Natural killer cell (primary cell): ENCODE results near the gene RAPGEF2. TPM values are rescaled to one million over a fixed set of nuclear protein-coding genes. Genes with fewer than 3 reads are reported as not detected.

Experiments used
- ATAC-seq, 3 donors: fragments of 150-1000 bp in 2 of 3; fragments of 200-7000 bp in 1 of 3; cut with Tn5 transposase; 1 replicate in 1 of 3; 2 replicates in 2 of 3; pipeline ENCODE4 v1.10.0; 2021; ENCODE audit warnings: mild to moderate bottlenecking in 2 of 3, moderate library complexity in 2 of 3
- DNase-seq, 2 donors: peaks; one replicate each; pipeline versions ENCODE4 v3.0.0 to v3.0.0-alpha.2; 2013 to 2021; ENCODE audit warnings: mixed read lengths in 1 of 2
- H3K27ac ChIP-seq: one replicate; pipeline ENCODE4 v1.5.1; 2013; ENCODE audit warnings: mild to moderate bottlenecking, low read length
- H3K27me3 ChIP-seq: one replicate; pipeline ENCODE4 v1.6.1; 2013; ENCODE audit warnings: low read length; ENCODE audit not compliant: control insufficient read depth, insufficient read depth
- H3K36me3 ChIP-seq: one replicate; pipeline ENCODE4 v1.6.1; 2013; ENCODE audit warnings: low read length; ENCODE audit not compliant: control insufficient read depth, insufficient read depth
- H3K4me1 ChIP-seq: one replicate; pipeline ENCODE4 v1.6.1; 2013; ENCODE audit warnings: low read length; ENCODE audit not compliant: control insufficient read depth, insufficient read depth
- H3K4me3 ChIP-seq: one replicate; pipeline ENCODE4 v1.5.1; 2013; ENCODE audit warnings: low read length
- H3K9me3 ChIP-seq: one replicate; pipeline ENCODE4 v1.6.1; 2013; ENCODE audit warnings: low read length; ENCODE audit not compliant: control insufficient read depth, insufficient read depth
- H3K27ac Mint-ChIP-seq, 2 donors: one replicate each; pipeline ENCODE4 v1.8.0; 2022; ENCODE audit warnings: mild to moderate bottlenecking in 2 of 2, mixed read lengths in 2 of 2, moderate library complexity in 1 of 2
- H3K27me3 Mint-ChIP-seq, 2 donors: one replicate each; pipeline ENCODE4 v1.8.0; 2022; ENCODE audit warnings: low read depth in 2 of 2, mixed read lengths in 2 of 2
- H3K36me3 Mint-ChIP-seq: one replicate; pipeline ENCODE4 v1.8.0; 2022; ENCODE audit warnings: mixed read lengths
- H3K4me1 Mint-ChIP-seq, 2 donors: one replicate each; pipeline ENCODE4 v1.8.0; 2022; ENCODE audit warnings: mixed read lengths in 2 of 2
- H3K4me3 Mint-ChIP-seq: one replicate; pipeline ENCODE4 v1.8.0; 2022; ENCODE audit warnings: mild to moderate bottlenecking, moderate library complexity, mixed read lengths
- H3K9me3 Mint-ChIP-seq, 2 donors: one replicate each; pipeline ENCODE4 v1.8.0; 2022; ENCODE audit warnings: mixed read lengths in 2 of 2
- CTCF ChIP-seq: fragments of 200-600 bp; IDR thresholded peaks from one replicate; pipeline ENCODE4 v1.8.0; 2022; ENCODE audit warnings: antibody characterized with exemption
- WGBS: methylation state at CpG from one replicate; pipeline ENCODE4 v1.1.7; 2013; ENCODE audit warnings: missing lambda C conversion rate; ENCODE audit not compliant: insufficient coverage; 5-methylcytosine and 5-hydroxymethylcytosine counted together
- intact Hi-C: fragments of 100-400 bp; cut with micrococcal nuclease; formaldehyde crosslinking; loops from one replicate; pipeline ENCODE4 v1.14.2; 2022
- total RNA-seq, 4 donors: library from RNA; stranded (reverse); fragments of 120-200 nt in 1 of 4; gene quantifications; one replicate each; pipeline versions ENCODE4 v1.2.3 to v1.2.4, GENCODE V29; 2013 to 2022

Gene RAPGEF2
- total RNA-seq, 3 donors from 2014 or later (not counting 1 experiment from before 2014, with no cell fraction given) = 21.9 to 55.6 (median 27.6) TPM

GRCh38 chr4:159366966-159367780, 264.3 kb downstream of the RAPGEF2 start:
- TF ChIP-seq CTCF = no peak
- H3K4me3 Mint-ChIP-seq = no peak overlapping the region
- peaks cover 0 to 4% of the 10 kb centered on the region in 2 donors for H3K27me3 Mint-ChIP-seq
- intact Hi-C loops = no loop called here
- ATAC-seq (no peak), DNase-seq (no peak)
- no peaks in the 10 kb centered on the region for H3K4me1 Mint-ChIP-seq
- no peaks in the 10 kb centered on the region for H3K36me3 Mint-ChIP-seq
- no peak overlapping the region for H3K27ac Mint-ChIP-seq
- Histone ChIP-seq H3K9me3 (no peaks in the 10 kb centered on the region), H3K27me3 (no peaks in the 10 kb centered on the region), H3K4me3 (no peak overlapping the region), H3K27ac (no peak overlapping the region), H3K4me1 (no peaks in the 10 kb centered on the region), H3K36me3 (no peaks in the 10 kb centered on the region)
- H3K9me3 Mint-ChIP-seq = no peaks in the 10 kb centered on the region
- WGBS = 63% methylated on average over 8 of the region's 9 CpGs

- Mint-ChIP-seq H3K36me3 (no peaks in the 10 kb centered on the region), H3K9me3 (no peaks in the 10 kb centered on the region), H3K27ac (no peak overlapping the region), H3K4me1 (no peaks in the 10 kb centered on the region), H3K27me3 (peaks cover 0 to 4% of the 10 kb centered on the region in 2 donors), H3K4me3 (no peak overlapping the region)
- ATAC-seq = no peak
- intact Hi-C loops = no loop called here
- Histone ChIP-seq H3K4me3 (no peak overlapping the region), H3K9me3 (no peaks in the 10 kb centered on the region), H3K27ac (no peak overlapping the region), H3K4me1 (no peaks in the 10 kb centered on the region), H3K27me3 (no peaks in the 10 kb centered on the region), H3K36me3 (no peaks in the 10 kb centered on the region)
- no peak for DNase-seq
- TF ChIP-seq CTCF = no peak
- WGBS = 12% methylated on average over 2 of the region's 2 CpGs
These were observed 264.9 kb downstream of the RAPGEF2 start for GRCh38 chr4:159367781-159368080.

- Histone ChIP-seq H3K36me3 (no peaks in the 10 kb centered on the region), H3K4me1 (no peaks in the 10 kb centered on the region), H3K27me3 (no peaks in the 10 kb centered on the region), H3K4me3 (no peak overlapping the region), H3K9me3 (no peaks in the 10 kb centered on the region), H3K27ac (no peak overlapping the region)
- 81% methylated on average over 2 of the region's 2 CpGs for WGBS
- peaks cover 0 to 4% of the 10 kb centered on the region in 2 donors for H3K27me3 Mint-ChIP-seq
- TF ChIP-seq CTCF = no peak
- H3K4me1 Mint-ChIP-seq = no peaks in the 10 kb centered on the region
- no peak for DNase-seq
- no peak overlapping the region for H3K27ac Mint-ChIP-seq
- no peaks in the 10 kb centered on the region for H3K36me3 Mint-ChIP-seq
- intact Hi-C loops = no loop called here
- H3K9me3 Mint-ChIP-seq = no peaks in the 10 kb centered on the region
- no peak overlapping the region for H3K4me3 Mint-ChIP-seq
- no peak for ATAC-seq
These were observed 265.4 kb downstream of the RAPGEF2 start for GRCh38 chr4:159368320-159368719.

- Mint-ChIP-seq H3K9me3 (no peaks in the 10 kb centered on the region), H3K4me3 (no peak overlapping the region), H3K4me1 (no peaks in the 10 kb centered on the region), H3K27me3 (peaks cover 0 to 4% of the 10 kb centered on the region in 2 donors), H3K27ac (no peak overlapping the region), H3K36me3 (no peaks in the 10 kb centered on the region)
- H3K4me3 ChIP-seq = no peak overlapping the region
- no peak for ATAC-seq
- no peak for TF ChIP-seq CTCF
- no peaks in the 10 kb centered on the region for H3K9me3 ChIP-seq
- H3K36me3 ChIP-seq = no peaks in the 10 kb centered on the region
- intact Hi-C loops = no loop called here
- H3K27me3 ChIP-seq = no peaks in the 10 kb centered on the region
- 97% methylated on average over 8 of the region's 8 CpGs for WGBS
- H3K27ac ChIP-seq = no peak overlapping the region
- DNase-seq = no peak
- no peaks in the 10 kb centered on the region for H3K4me1 ChIP-seq
These were observed 266.4 kb downstream of the RAPGEF2 start for GRCh38 chr4:159369256-159369655.
